Fibroblast of the aortic adventitia (primary cell): Measurements from ENCODE around the gene SLC44A5. TPM values are rescaled to one million over a fixed set of nuclear protein-coding genes. Genes with fewer than 3 reads are reported as not detected.

Experiments used
- DNase-seq: peaks from one replicate; pipeline ENCODE4 v3.0.0-alpha.2; 2010; ENCODE audit warnings: low read depth
- H3K4me3 ChIP-seq: 2 replicates; pipeline ENCODE4 v1.5.1; 2011; ENCODE audit warnings: low read depth, mild to moderate bottlenecking, control low read depth, low read length, moderate library complexity
- CTCF ChIP-seq: IDR thresholded peaks from 2 replicates; pipeline ENCODE4 v1.5.1; 2011; ENCODE audit warnings: mild to moderate bottlenecking, low read length, control low read depth, inconsistent platforms; ENCODE audit not compliant: insufficient read depth
- total RNA-seq: library from RNA; depleted of rRNA; stranded (reverse); fragments of >200 nt; gene quantifications from 2 replicates; pipeline ENCODE4 v1.2.3, GENCODE V29; 2012; ENCODE audit warnings: low replicate concordance

SLC44A5 gene
- total RNA-seq, 1 donor = 0.45 TPM

- peak; percentile 55 for DNase-seq
- no peak overlapping the region for H3K4me3 ChIP-seq
- no peak for TF ChIP-seq CTCF
Measured at GRCh38 chr1:75548721-75549480, 62.0 kb downstream of the SLC44A5 start.

- no peak for TF ChIP-seq CTCF
- H3K4me3 ChIP-seq = no peak overlapping the region
- peak; percentile 33 for DNase-seq
Measured at GRCh38 chr1:75543705-75544104, 67.2 kb downstream of the SLC44A5 start.

- TF ChIP-seq CTCF = no peak
- peak; percentile 11 for DNase-seq
Measured at GRCh38 chr1:75542818-75543570, 67.9 kb downstream of the SLC44A5 start.

GRCh38 chr1:75539230-75540116, 71.4 kb downstream of the SLC44A5 start:
- H3K4me3 ChIP-seq = no peak overlapping the region
- peak; percentile 67 for DNase-seq
- TF ChIP-seq CTCF = no peak

More at GRCh38 chr1:75542818-75543570, 67.9 kb downstream of the SLC44A5 start:
- no peak overlapping the region for H3K4me3 ChIP-seq

- no peak overlapping the region for H3K4me3 ChIP-seq
- DNase-seq = no peak
- TF ChIP-seq CTCF = no peak
Measured at GRCh38 chr1:75533085-75533484, 77.8 kb downstream of the SLC44A5 start.

- no peak for DNase-seq
- no peak for TF ChIP-seq CTCF
Measured at GRCh38 chr1:75531570-75531969, 79.3 kb downstream of the SLC44A5 start.

More at GRCh38 chr1:75531570-75531969, 79.3 kb downstream of the SLC44A5 start:
- H3K4me3 ChIP-seq = no peak overlapping the region
